Esophagus muscularis mucosa (tissue), 4 donors: Measurements from ENCODE around the gene CEP135. TPM values are rescaled to one million over a fixed set of nuclear protein-coding genes. Genes with fewer than 3 reads are reported as not detected.

ENCODE experiments used
- DNase-seq: peaks from one replicate; pipeline ENCODE4 v3.0.0-alpha.2; 2017; ENCODE audit errors: extremely low spot score
- H3K27ac ChIP-seq, 4 donors: fragments of 200-600 bp; sonication (generic); replicated peaks in 1 of 4; 1 replicate in 3 of 4; 2 replicates in 1 of 4; pipeline ENCODE4 v1.5.1; 2016 to 2019; ENCODE audit warnings: mild to moderate bottlenecking in 1 of 4
- H3K27me3 ChIP-seq, 4 donors: fragments of 200-600 bp; sonication (generic); one replicate each; pipeline versions ENCODE4 v1.5.1 to v1.6.0; 2016 to 2019
- H3K36me3 ChIP-seq, 4 donors: fragments of 200-600 bp; sonication (generic); one replicate each; pipeline ENCODE4 v1.5.1; 2016 to 2019
- H3K4me1 ChIP-seq, 4 donors: fragments of 200-600 bp; sonication (generic); one replicate each; pipeline ENCODE4 v1.5.1; 2016 to 2019
- H3K4me3 ChIP-seq, 4 donors: fragments of 200-600 bp; sonication (generic); 1 replicate in 2 of 4; 2 replicates in 2 of 4; pipeline ENCODE4 v1.5.1; 2016 to 2019; ENCODE audit warnings: mild to moderate bottlenecking in 4 of 4, moderate library complexity in 1 of 4
- H3K9me3 ChIP-seq, 4 donors: fragments of 200-600 bp; sonication (generic); 1 replicate in 3 of 4; 2 replicates in 1 of 4; pipeline ENCODE4 v1.5.1; 2016 to 2019
- CTCF ChIP-seq, 3 experiments: fragments of 200-600 bp in 2 of 3; fragments of 450-650 bp in 1 of 3; sonication (generic) in 2 of 3; IDR thresholded peaks; one replicate each; pipeline ENCODE4 v1.5.1; 2017 to 2019; ENCODE audit warnings: antibody characterized with exemption in 3 of 3, mild to moderate bottlenecking in 2 of 3, moderate library complexity in 1 of 3
- EP300 ChIP-seq: sonication (generic); formaldehyde crosslinking; IDR thresholded peaks from one replicate; pipeline ENCODE4 v1.6.1; 2017; ENCODE audit warnings: antibody characterized with exemption
- POLR2A ChIP-seq: fragments of 450-650 bp; IDR thresholded peaks from one replicate; pipeline ENCODE4 v1.6.1; 2017; ENCODE audit warnings: antibody characterized with exemption, moderate library complexity, mild to moderate bottlenecking, low read depth
- POLR2AphosphoS5 ChIP-seq, 2 donors: sonication (generic); formaldehyde crosslinking; IDR thresholded peaks; one replicate each; pipeline ENCODE4 v1.6.1; 2017; ENCODE audit warnings: antibody characterized with exemption in 2 of 2
- WGBS: methylation state at CpG from one replicate; pipeline ENCODE4 v1.1.5; 2018; 5-methylcytosine and 5-hydroxymethylcytosine counted together
- intact Hi-C: fragments of 100-400 bp; cut with DNase I; formaldehyde crosslinking; loops from one replicate; pipeline ENCODE4 v1.15.1; 2023
- total RNA-seq, 4 donors: library from RNA; depleted of rRNA; stranded (reverse); fragments of >200 nt; gene quantifications; one replicate each; pipeline versions ENCODE4 v1.1.0 to v1.2.1, GENCODE V29; 2016

CEP135 gene
- total RNA-seq, 4 donors from 2014 or later: 3.5 to 5.0 (median 3.8) TPM

GRCh38 chr4:55947912-55948725 lies 626 bp upstream of the CEP135 start:
- TF ChIP-seq EP300 (no peak), CTCF (IDR thresholded peaks at IDR 0.05) (no peak), POLR2A (no peak), POLR2AphosphoS5 (IDR thresholded peaks at IDR 0.05) (no peak)
- no peaks in the 10 kb centered on the region for H3K27me3 ChIP-seq
- H3K36me3 ChIP-seq: peaks cover 0 to 11% (median 0%) of the 10 kb centered on the region in 4 donors
- WGBS: 4% methylated on average over 19 of the region's 19 CpGs
- H3K9me3 ChIP-seq: no peaks in the 10 kb centered on the region
- intact Hi-C loops: loop anchor here (2.0 kb wide), 1 partner anchor 355 kb away; no protein-coding TSS in a partner anchor
- peak overlapping the region; percentile 81 to 86 (median 84) for H3K4me3 ChIP-seq
- peaks cover 15 to 28% (median 23%) of the 10 kb centered on the region in 4 donors for H3K4me1 ChIP-seq
- peak overlapping the region; percentile 86 to 91 (median 88) for H3K27ac ChIP-seq
- DNase-seq: no peak

GRCh38 chr4:55949482-55949802 lies 697 bp downstream of the CEP135 start:
- peak overlapping the region; percentile 86 to 91 (median 88) for H3K27ac ChIP-seq
- H3K9me3 ChIP-seq: no peaks in the 10 kb centered on the region
- peaks cover 15 to 28% (median 23%) of the 10 kb centered on the region in 4 donors for H3K4me1 ChIP-seq
- no peaks in the 10 kb centered on the region for H3K27me3 ChIP-seq
- H3K36me3 ChIP-seq: peaks cover 0 to 8% (median 2%) of the 10 kb centered on the region in 4 donors
- 10% methylated on average over 3 of the region's 3 CpGs for WGBS
- TF ChIP-seq EP300 (no peak), POLR2A (no peak), POLR2AphosphoS5 (IDR thresholded peaks at IDR 0.05) (no peak), CTCF (IDR thresholded peaks at IDR 0.05) (no peak)
- peak overlapping the region; percentile 81 to 86 (median 84) for H3K4me3 ChIP-seq
- intact Hi-C loops: loop anchor here (2.0 kb wide), 1 partner anchor 353 kb away; no protein-coding TSS in a partner anchor
- no peak for DNase-seq

GRCh38 chr4:55951191-55951922 lies 2.6 kb downstream of the CEP135 start:
- H3K4me3 ChIP-seq: no peak overlapping the region
- intact Hi-C loops: no loop called here
- WGBS: 100% methylated on average over 5 of the region's 5 CpGs
- H3K27ac ChIP-seq: no peak overlapping the region
- DNase-seq: no peak
- H3K9me3 ChIP-seq: no peaks in the 10 kb centered on the region
- TF ChIP-seq POLR2AphosphoS5 (IDR thresholded peaks at IDR 0.05) (no peak), POLR2A (no peak), EP300 (no peak), CTCF (IDR thresholded peaks at IDR 0.05) (no peak)
- no peaks in the 10 kb centered on the region for H3K27me3 ChIP-seq
- H3K4me1 ChIP-seq: peaks cover 15 to 28% (median 23%) of the 10 kb centered on the region in 4 donors
- H3K36me3 ChIP-seq: peaks cover 0 to 23% (median 16%) of the 10 kb centered on the region in 4 donors

- Histone ChIP-seq H3K27me3 (no peaks in the 10 kb centered on the region), H3K4me3 (no peak overlapping the region), H3K36me3 (peaks cover 0 to 49% (median 28%) of the 10 kb centered on the region in 4 donors), H3K4me1 (no peaks in the 10 kb centered on the region), H3K27ac (no peak overlapping the region), H3K9me3 (no peaks in the 10 kb centered on the region)
- intact Hi-C loops: no loop called here
- DNase-seq: no peak
- 96% methylated on average over 1 of the region's 1 CpG for WGBS
- TF ChIP-seq POLR2A (no peak), EP300 (no peak), POLR2AphosphoS5 (IDR thresholded peaks at IDR 0.05) (no peak), CTCF (IDR thresholded peaks at IDR 0.05) (no peak)
These were observed 7.0 kb downstream of the CEP135 start for GRCh38 chr4:55955710-55956109.
